ENCODE results near the gene CEACAM21.
"Not testable (repeated sequence)": the region's sequence is repeated elsewhere in the genome, so short reads cannot be mapped to it uniquely, and the experiment has no call there.

Gene CEACAM21

GRCh38 chr19:41577144-41577830 is 1.3 kb downstream of the CEACAM21 start:
- ChIA-PET CTCF (interaction anchor here (1.2 to 21.8 kb wide), 5 partner anchors 7 to 126 kb away, joined by 3 to 343 read pairs (median 18); no protein-coding TSS in a partner anchor), POLR2A (interaction anchor here (0.6 kb wide), 1 partner anchor 168 kb away, joined by 7 read pairs; no protein-coding TSS in a partner anchor)

GRCh38 chr19:41577833-41578232 is 1.9 kb downstream of the CEACAM21 start:
- DNase-seq (ENCODE audit: extremely low spot score), result no peak
- ChIA-PET CTCF (interaction anchor here (1.1 to 7.6 kb wide), 4 partner anchors 7 to 128 kb away, joined by 4 to 48 read pairs (median 14); no protein-coding TSS in a partner anchor), POLR2A (no interaction called here)
- no peak for TF ChIP-seq CTCF (IDR thresholded peaks at IDR 0.05; ENCODE audit: control extremely low read depth, extremely low read depth, low read depth, missing control alignments)

More at GRCh38 chr19:41577144-41577830, 1.3 kb downstream of the CEACAM21 start:
- DNase-seq (ENCODE audit: extremely low spot score), result no peak
- no peak for TF ChIP-seq CTCF (IDR thresholded peaks at IDR 0.05; ENCODE audit: control extremely low read depth, extremely low read depth, low read depth, missing control alignments)

GRCh38 chr19:41578886-41579285 is 2.9 kb downstream of the CEACAM21 start:
- TF ChIP-seq CTCF (IDR thresholded peaks at IDR 0.05; ENCODE audit: control extremely low read depth, extremely low read depth, low read depth, missing control alignments), result no peak
- no peak for DNase-seq (ENCODE audit: extremely low spot score)
- POLR2A ChIA-PET, result no interaction called here
- CTCF ChIA-PET, result interaction anchor here (1.1 to 7.6 kb wide), 5 partner anchors 8 to 130 kb away, joined by 3 to 48 read pairs (median 7); no protein-coding TSS in a partner anchor

GRCh38 chr19:41581068-41581467 is 5.1 kb downstream of the CEACAM21 start:
- DNase-seq (ENCODE audit: extremely low spot score); POLR2A ChIA-PET: not testable (repeated sequence)
- CTCF ChIA-PET, result interaction anchor here (1.3 to 7.6 kb wide), 4 partner anchors 10 to 131 kb away, joined by 4 to 48 read pairs (median 6); no protein-coding TSS in a partner anchor

- POLR2A ChIA-PET; DNase-seq (ENCODE audit: extremely low spot score): not testable (repeated sequence)
- CTCF ChIA-PET, result interaction anchor here (1.3 to 7.6 kb wide), 3 partner anchors 12 to 133 kb away, joined by 5 to 48 read pairs (median 5); no protein-coding TSS in a partner anchor
Measured at GRCh38 chr19:41582577-41583182, 6.7 kb downstream of the CEACAM21 start.

GRCh38 chr19:41584260-41584810 is 8.4 kb downstream of the CEACAM21 start:
- ChIA-PET CTCF (interaction anchor here (1.3 to 7.6 kb wide), 4 partner anchors 11 to 135 kb away, joined by 3 to 48 read pairs (median 8); no protein-coding TSS in a partner anchor), POLR2A (no interaction called here)
- no peak for DNase-seq (ENCODE audit: extremely low spot score)
- TF ChIP-seq CTCF (IDR thresholded peaks at IDR 0.05; ENCODE audit: control extremely low read depth, extremely low read depth, low read depth, missing control alignments), result no peak

- POLR2A ChIA-PET, result no interaction called here
- no peak for TF ChIP-seq CTCF (IDR thresholded peaks at IDR 0.05; ENCODE audit: control extremely low read depth, extremely low read depth, low read depth, missing control alignments)
- CTCF ChIA-PET, result interaction anchor here (1.3 to 7.6 kb wide), 4 partner anchors 10 to 135 kb away, joined by 3 to 48 read pairs (median 8); no protein-coding TSS in a partner anchor
- DNase-seq (ENCODE audit: extremely low spot score), result no peak
Measured at GRCh38 chr19:41584931-41585330, 9.0 kb downstream of the CEACAM21 start.

All from GM10248 (cell line).